ENCODE results near the gene OR8G1. TPM values are rescaled to one million over a fixed set of nuclear protein-coding genes. Genes with fewer than 3 reads are reported as not detected.

The OR8G1 gene
- total and polyA plus RNA-seq, 9 of the 15 experiments (the other 6 are each of a cell fraction or from before 2014, with no cell fraction given) = 0.03 to 1.4 (median 0.51) TPM; not detected in 1

GRCh38 chr11:124204008-124204407 is 36.9 kb upstream of the OR8G1 start (continued):
- TF ChIP-seq RBFOX2 (IDR thresholded peaks at IDR 0.05; ENCODE audit: low read depth, low read length) = no peak

GRCh38 chr11:124207102-124207792 is 33.6 kb upstream of the OR8G1 start:
- H3K9me3 ChIP-seq (replicated peaks; ENCODE audit: control insufficient read depth, insufficient read depth, low read depth, low read length) = no peaks in the 10 kb centered on the region
- H3K27ac ChIP-seq (ENCODE audit: extremely low read depth, low read depth, low read length) = peak overlapping the region; percentile 91
- H2AFZ ChIP-seq (ENCODE audit: low read depth, low read length) = peak overlapping the region; percentile 84
- peak overlapping the region; percentile 38 to 67; a peak in 3 of 4 replicates for H3K9ac ChIP-seq (ENCODE audit: insufficient read depth in 1 of 2, low read depth in 2 of 2, low read length in 2 of 2)
- H3K36me3 ChIP-seq (ENCODE audit: control insufficient read depth, insufficient read depth, low read length) = peaks cover 4% of the 10 kb centered on the region; the same call in 2 of the 3 replicates
- intact Hi-C loops (cut with micrococcal nuclease) (loop anchor here (2.0 to 5.0 kb wide), 3 partner anchors 18 to 70 kb away; no protein-coding TSS in a partner anchor), in situ Hi-C loops (cut with MboI) (no loop called here)
- H3K4me3 ChIP-seq = no peak overlapping the region
- no peaks in the 10 kb centered on the region for H3K27me3 ChIP-seq (ENCODE audit: control insufficient read depth in 2 of 2, insufficient read depth in 2 of 2, low read length in 2 of 2)
- BruUV-seq (replicated peaks) = no TSS peak
- FAIRE-seq (peak; percentile 96), ATAC-seq (peak; percentile 92), DNase-seq (ENCODE audit: extremely low read depth in 1 of 4, low spot score in 3 of 4) (peak; percentile 22 to 91 (median 60))
- H3K9me1 ChIP-seq (ENCODE audit: control insufficient read depth, insufficient read depth, low read length) = no peaks in the 10 kb centered on the region
- peaks cover 13% of the 10 kb centered on the region; the same call in 2 of the 3 replicates for H3K79me2 ChIP-seq (ENCODE audit: control insufficient read depth, insufficient read depth, low read length)
- peaks cover 27 to 32% of the 10 kb centered on the region in 2 experiments for H3K4me1 ChIP-seq (replicated peaks in 1 of 2; ENCODE audit: control insufficient read depth in 2 of 2, insufficient read depth in 2 of 2, low read length in 2 of 2)
- H4K20me1 ChIP-seq (replicated peaks; ENCODE audit: control insufficient read depth, insufficient read depth, low read length) = no peaks in the 10 kb centered on the region
- 8% methylated on average over 6 of the region's 6 CpGs for WGBS (ENCODE audit: insufficient coverage, low coverage, missing lambda C conversion rate)
- ChIA-PET CTCF (ENCODE audit: low intra/inter-chr PET ratio) (no interaction called here), POLR2A (interaction anchor here (0.6 to 1.5 kb wide), 11 partner anchors 9 to 1067 kb away, joined by 3 to 7 read pairs (median 3); no protein-coding TSS in a partner anchor)
- peak overlapping the region; percentile 76 for H3K4me2 ChIP-seq (ENCODE audit: insufficient read depth, low read length)
- TF ChIP-seq KLF10 (CRISPR knock-in tag; IDR thresholded peaks at IDR 0.05) (no peak), ZNF165 (CRISPR knock-in tag; IDR thresholded peaks at IDR 0.05; ENCODE audit: borderline replicate concordance) (no peak), ZNF76 (CRISPR knock-in tag; IDR thresholded peaks at IDR 0.05; ENCODE audit: borderline replicate concordance) (peak; percentile 75; the same call in 1 of the 2 replicates), RUNX1 (IDR thresholded peaks at IDR 0.05; ENCODE audit: low read depth) (no peak), PHF20 (IDR thresholded peaks at IDR 0.05; ENCODE audit: partially characterized antibody) (peak; percentile 80), FOXJ3 (CRISPR knock-in tag; IDR thresholded peaks at IDR 0.05) (no peak), HNRNPH1 (optimal IDR thresholded peaks at IDR 0.05; ENCODE audit: low read depth, low read length) (no peak), ZNF184 (CRISPR knock-in tag; IDR thresholded peaks at IDR 0.05) (no peak), ATF1 (CRISPR knock-in tag; IDR thresholded peaks at IDR 0.05) (no peak), ATF1 (tag; IDR thresholded peaks at IDR 0.05) (peak; percentile 76), PML (IDR thresholded peaks at IDR 0.05; ENCODE audit: low read length) (peak; percentile 91), LARP7 (IDR thresholded peaks at IDR 0.05) (no peak), PCBP2 (IDR thresholded peaks at IDR 0.05; ENCODE audit: low read depth, low read length, poor library complexity, severe bottlenecking) (no peak), MAZ (CRISPR knock-in tag; conservative IDR thresholded peaks at IDR 0.05 in 1 of 2, IDR thresholded peaks at IDR 0.05 in 1 of 2) (peak in 1 of 2 experiments; percentile 69; a peak in 2 of 4 replicates), GATAD2B (IDR thresholded peaks at IDR 0.05; ENCODE audit: borderline replicate concordance) (peak; percentile 74; the same call in 1 of the 2 replicates), ZNF197 (CRISPR knock-in tag; IDR thresholded peaks at IDR 0.05; ENCODE audit: low read depth) (peak; percentile 60; the same call in 1 of the 2 replicates), RBM39 (optimal IDR thresholded peaks at IDR 0.05; ENCODE audit: low read depth, low read length) (no peak), GATAD2A (IDR thresholded peaks at IDR 0.05) (peak; percentile 86), NCOA2 (IDR thresholded peaks at IDR 0.05; ENCODE audit: partially characterized antibody in 2 of 2) (peak in 1 of 2 experiments; percentile 21)
- TF ChIP-seq, protein P1, sequence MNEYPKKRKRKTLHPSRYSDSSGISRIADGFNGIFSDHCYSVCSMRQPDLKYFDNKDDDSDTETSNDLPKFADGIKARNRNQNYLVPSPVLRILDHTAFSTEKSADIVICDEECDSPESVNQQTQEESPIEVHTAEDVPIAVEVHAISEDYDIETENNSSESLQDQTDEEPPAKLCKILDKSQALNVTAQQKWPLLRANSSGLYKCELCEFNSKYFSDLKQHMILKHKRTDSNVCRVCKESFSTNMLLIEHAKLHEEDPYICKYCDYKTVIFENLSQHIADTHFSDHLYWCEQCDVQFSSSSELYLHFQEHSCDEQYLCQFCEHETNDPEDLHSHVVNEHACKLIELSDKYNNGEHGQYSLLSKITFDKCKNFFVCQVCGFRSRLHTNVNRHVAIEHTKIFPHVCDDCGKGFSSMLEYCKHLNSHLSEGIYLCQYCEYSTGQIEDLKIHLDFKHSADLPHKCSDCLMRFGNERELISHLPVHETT (CRISPR knock-in tag; conservative IDR thresholded peaks at IDR 0.05 in 1 of 2, IDR thresholded peaks at IDR 0.05 in 1 of 2) = peak in 1 of 2 experiments; percentile 92; a peak in 2 of 4 replicates

Data from K562 (cell line).